HepG2 (cell line): ENCODE results near the gene NOL4L. TPM values are rescaled to one million over a fixed set of nuclear protein-coding genes. Genes with fewer than 3 reads are reported as not detected.

Source experiments
- ADNP ChIP-seq: sonication (generic); formaldehyde crosslinking; IDR thresholded peaks from 2 replicates; pipeline ENCODE4 v1.4.0; 2020; ENCODE audit warnings: missing genetic modification reagents
- DNMT1 ChIP-seq: sonication (generic); formaldehyde crosslinking; IDR thresholded peaks from 2 replicates; pipeline ENCODE4 v1.5.1; 2020; ENCODE audit warnings: mild to moderate bottlenecking, missing genetic modification reagents
- EHMT2 ChIP-seq: fragments of 200-600 bp; sonication (generic); IDR thresholded peaks from 2 replicates; pipeline ENCODE4 v1.7.0; 2017; ENCODE audit warnings: antibody characterized with exemption, low read depth, low read length, borderline replicate concordance
- FOXM1 ChIP-seq: sonication (generic); formaldehyde crosslinking; IDR thresholded peaks from 2 replicates; pipeline ENCODE4 v1.5.0; 2020; ENCODE audit warnings: missing genetic modification reagents
- HOXA7 ChIP-seq: sonication (generic); formaldehyde crosslinking; IDR thresholded peaks from 2 replicates; pipeline ENCODE4 v1.8.1; 2022; ENCODE audit warnings: mild to moderate bottlenecking, missing genetic modification reagents, moderate library complexity
- IKZF5 ChIP-seq: IDR thresholded peaks from 2 replicates; pipeline ENCODE4 v1.6.1; 2018; ENCODE audit warnings: missing genetic modification reagents, mild to moderate bottlenecking, missing compliant biosample characterization
- JUN ChIP-seq: sonication (generic); formaldehyde crosslinking; IDR thresholded peaks from 2 replicates; pipeline ENCODE4 v1.4.0; 2020; ENCODE audit warnings: mild to moderate bottlenecking, missing genetic modification reagents
- KDM2A ChIP-seq: sonication (generic); formaldehyde crosslinking; IDR thresholded peaks from 2 replicates; pipeline ENCODE4 v1.4.0; 2020; ENCODE audit warnings: low read depth, missing genetic modification reagents, borderline replicate concordance
- KDM5B ChIP-seq: sonication (generic); formaldehyde crosslinking; IDR thresholded peaks from 2 replicates; pipeline ENCODE4 v1.4.0; 2020; ENCODE audit warnings: missing genetic modification reagents, mild to moderate bottlenecking, borderline replicate concordance
- MTERF4 ChIP-seq: sonication (generic); formaldehyde crosslinking; IDR thresholded peaks from 2 replicates; pipeline ENCODE4 v1.8.0; 2023; ENCODE audit warnings: mild to moderate bottlenecking, missing genetic modification reagents
- PHF21A ChIP-seq: sonication (generic); formaldehyde crosslinking; IDR thresholded peaks from 2 replicates; pipeline ENCODE4 v1.5.0; 2020; ENCODE audit warnings: mild to moderate bottlenecking, missing genetic modification reagents
- POGZ ChIP-seq: sonication (generic); formaldehyde crosslinking; IDR thresholded peaks from 2 replicates; pipeline ENCODE4 v1.4.0; 2020; ENCODE audit warnings: mild to moderate bottlenecking, missing genetic modification reagents
- SOX13 ChIP-seq, 3 experiments: fragments of 450-650 bp in 1 of 3; sonication (generic) in 1 of 3; formaldehyde crosslinking in 1 of 3; IDR thresholded peaks in 2 of 3; conservative IDR thresholded peaks in 1 of 3; 2 replicates each; pipeline versions ENCODE4 v1.5.0 to v1.6.1; 2016 to 2020; ENCODE audit warnings: antibody characterized with exemption in 1 of 3, mild to moderate bottlenecking in 1 of 3, missing compliant biosample characterization in 1 of 3, missing genetic modification reagents in 1 of 3, moderate library complexity in 1 of 3
- YEATS2 ChIP-seq: sonication (generic); formaldehyde crosslinking; IDR thresholded peaks from 2 replicates; pipeline ENCODE4 v1.4.0; 2020; ENCODE audit warnings: missing genetic modification reagents, borderline replicate concordance
- ZFY ChIP-seq: sonication (generic); formaldehyde crosslinking; IDR thresholded peaks from 2 replicates; pipeline ENCODE4 v1.4.0; 2020; ENCODE audit warnings: missing genetic modification reagents
- ZNF382 ChIP-seq: sonication (generic); formaldehyde crosslinking; IDR thresholded peaks from 2 replicates; pipeline ENCODE4 v1.5.0; 2020; ENCODE audit warnings: missing genetic modification reagents, mild to moderate bottlenecking, borderline replicate concordance
- ZNF574 ChIP-seq: sonication (generic); formaldehyde crosslinking; IDR thresholded peaks from 2 replicates; pipeline ENCODE4 v1.4.0; 2020; ENCODE audit warnings: missing genetic modification reagents
- ZNF605 ChIP-seq: sonication (generic); formaldehyde crosslinking; IDR thresholded peaks from 2 replicates; pipeline ENCODE4 v1.8.0; 2022; ENCODE audit warnings: mild to moderate bottlenecking, missing genetic modification reagents
- ZNF83 ChIP-seq: sonication (generic); formaldehyde crosslinking; IDR thresholded peaks from 2 replicates; pipeline ENCODE4 v1.4.0; 2020; ENCODE audit warnings: missing genetic modification reagents, mild to moderate bottlenecking, borderline replicate concordance
- ZNF839 ChIP-seq: sonication (generic); formaldehyde crosslinking; IDR thresholded peaks from 2 replicates; pipeline ENCODE4 v1.4.0; 2020; ENCODE audit warnings: missing genetic modification reagents, mild to moderate bottlenecking, borderline replicate concordance
- ZNF878 ChIP-seq: sonication (generic); formaldehyde crosslinking; IDR thresholded peaks from 2 replicates; pipeline ENCODE4 v1.8.1; 2023; ENCODE audit warnings: mild to moderate bottlenecking, missing genetic modification reagents, moderate library complexity
- polyA plus RNA-seq, 8 experiments: library from polyadenylated mRNA; depleted of rRNA in 3 of 8; stranded (reverse) in 7 of 8; unstranded in 1 of 8; fragments of >200 nt; fragmentation: Illumina TruSeq in 4 of 8; extraction: Trizol in 4 of 8; gene quantifications; 2 replicates each; pipeline versions ENCODE4 v1.2.1 to v1.2.3, GENCODE V29; 2011 to 2016; ENCODE audit warnings: low read depth in 4 of 8, missing spikeins in 1 of 8, mixed read lengths in 1 of 8; ENCODE audit not compliant: insufficient read depth in 1 of 8
- total RNA-seq, 5 experiments: library from RNA; depleted of rRNA; stranded (reverse); fragments of >200 nt; fragmentation: Illumina TruSeq; extraction: Trizol; gene quantifications; 2 replicates each; pipeline ENCODE4 v1.2.3, GENCODE V29; 2016; ENCODE audit warnings: low read depth in 1 of 5
- TF ChIP-seq, protein P1 (sequence below): sonication (generic); formaldehyde crosslinking; IDR thresholded peaks from 2 replicates; pipeline ENCODE4 v1.5.1; 2020; ENCODE audit warnings: mild to moderate bottlenecking, moderate library complexity, missing genetic modification reagents
- TF ChIP-seq, protein P2 (sequence below): sonication (generic); formaldehyde crosslinking; IDR thresholded peaks from 2 replicates; pipeline ENCODE4 v1.8.1; 2023; ENCODE audit warnings: mild to moderate bottlenecking, inconsistent platforms, moderate library complexity, missing genetic modification reagents, borderline replicate concordance

The NOL4L gene
- total and polyA plus RNA-seq, 2 of the 13 experiments (the other 11 are each of a cell fraction or from before 2014, with no cell fraction given): 16.6 to 35.4 TPM

DNA sequence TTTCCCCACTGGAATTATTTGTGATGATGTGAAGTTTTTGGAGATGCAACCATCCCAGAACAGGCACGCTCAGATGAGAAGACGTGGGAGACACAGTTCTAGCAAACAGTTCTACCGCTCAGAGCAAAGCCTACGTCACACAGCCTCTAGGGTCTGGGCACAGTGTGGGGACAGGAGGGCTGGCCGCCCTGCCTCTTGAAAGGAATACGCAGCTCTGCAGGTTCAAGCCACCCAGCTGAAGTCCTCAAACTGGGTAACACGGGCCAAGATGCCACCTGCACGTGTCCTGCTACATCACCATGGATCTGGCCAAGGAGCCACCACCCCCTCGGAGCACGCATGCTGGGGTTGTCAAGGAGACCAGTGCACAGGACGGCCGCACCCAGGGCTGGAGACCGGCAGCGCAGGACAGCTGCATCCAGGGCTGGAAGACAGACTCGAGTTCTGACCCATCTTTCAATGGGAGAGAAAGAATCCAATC, 75.0 kb downstream of the NOL4L start (continued):
- TF ChIP-seq ZNF574 (CRISPR knock-in tag) (0 out of 2 replicates have a peak, but pooled peaks have one; percentile 7), DNMT1 (CRISPR knock-in tag) (no peak), MTERF4 (no peak), PHF21A (CRISPR knock-in tag) (no peak), IKZF5 (CRISPR knock-in tag) (no peak), KDM2A (CRISPR knock-in tag) (no peak; the same call in 1 of the 2 replicates), JUN (CRISPR knock-in tag) (no peak), ADNP (CRISPR knock-in tag) (no peak), FOXM1 (no peak), YEATS2 (no peak), ZNF605 (0 out of 2 replicates have a peak, but pooled peaks have one; percentile 58), HOXA7 (CRISPR knock-in tag) (no peak), ZNF83 (no peak), ZNF382 (CRISPR knock-in tag) (no peak), ZFY (CRISPR knock-in tag) (no peak), POGZ (CRISPR knock-in tag) (no peak), ZNF878 (CRISPR knock-in tag) (no peak), SOX13 (IDR thresholded peaks at IDR 0.05) (no peak; the same call in 1 of the 2 replicates), SOX13 (CRISPR knock-in tag; conservative IDR thresholded peaks at IDR 0.05 in 1 of 2, IDR thresholded peaks at IDR 0.05 in 1 of 2) (no peak), KDM5B (no peak), EHMT2 (no peak), ZNF839 (CRISPR knock-in tag) (no peak)
- TF ChIP-seq, protein P1, sequence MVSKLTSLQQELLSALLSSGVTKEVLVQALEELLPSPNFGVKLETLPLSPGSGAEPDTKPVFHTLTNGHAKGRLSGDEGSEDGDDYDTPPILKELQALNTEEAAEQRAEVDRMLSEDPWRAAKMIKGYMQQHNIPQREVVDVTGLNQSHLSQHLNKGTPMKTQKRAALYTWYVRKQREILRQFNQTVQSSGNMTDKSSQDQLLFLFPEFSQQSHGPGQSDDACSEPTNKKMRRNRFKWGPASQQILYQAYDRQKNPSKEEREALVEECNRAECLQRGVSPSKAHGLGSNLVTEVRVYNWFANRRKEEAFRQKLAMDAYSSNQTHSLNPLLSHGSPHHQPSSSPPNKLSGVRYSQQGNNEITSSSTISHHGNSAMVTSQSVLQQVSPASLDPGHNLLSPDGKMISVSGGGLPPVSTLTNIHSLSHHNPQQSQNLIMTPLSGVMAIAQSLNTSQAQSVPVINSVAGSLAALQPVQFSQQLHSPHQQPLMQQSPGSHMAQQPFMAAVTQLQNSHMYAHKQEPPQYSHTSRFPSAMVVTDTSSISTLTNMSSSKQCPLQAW (CRISPR knock-in tag): no peak
- TF ChIP-seq, protein P2, sequence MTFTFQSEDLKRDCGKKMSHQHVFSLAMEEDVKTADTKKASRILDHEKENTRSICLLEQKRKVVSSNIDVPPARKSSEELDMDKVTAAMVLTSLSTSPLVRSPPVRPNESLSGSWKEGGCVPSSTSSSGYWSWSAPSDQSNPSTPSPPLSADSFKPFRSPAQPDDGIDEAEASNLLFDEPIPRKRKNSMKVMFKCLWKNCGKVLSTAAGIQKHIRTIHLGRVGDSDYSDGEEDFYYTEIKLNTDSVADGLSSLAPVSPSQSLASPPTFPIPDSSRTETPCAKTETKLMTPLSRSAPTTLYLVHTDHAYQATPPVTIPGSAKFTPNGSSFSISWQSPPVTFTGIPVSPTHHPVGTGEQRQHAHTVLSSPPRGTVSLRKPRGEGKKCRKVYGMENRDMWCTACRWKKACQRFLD: 0 out of 2 replicates have a peak, but pooled peaks have one; percentile 16
